ENCODE results near the gene SUPT16H.
A peak's percentile ranks its signal among the peaks of the same experiment; 100 is the strongest.

SUPT16H gene

GRCh38 chr14:21395450-21395849 lies 11.6 kb upstream of the SUPT16H start:
- no peak overlapping the region for H2BK5ac ChIP-seq (ENCODE audit: low read length)
- no CpG with 5 or more reads among the region's 1 CpG for WGBS (ENCODE audit: extremely low coverage, insufficient coverage, low lambda C conversion rate)
- H3K18ac ChIP-seq (ENCODE audit: low read length): no peak overlapping the region
- no peak overlapping the region for H3K4ac ChIP-seq (ENCODE audit: low read depth, low read length)
- H2BK15ac ChIP-seq (replicated peaks; ENCODE audit: low read depth): no peak overlapping the region
- no peak overlapping the region for H3K4me2 ChIP-seq (ENCODE audit: low read length)
- H2AK5ac ChIP-seq (ENCODE audit: low read length): no peak overlapping the region
- H4K8ac ChIP-seq (ENCODE audit: low read depth, low read length): no peak overlapping the region
- H2BK120ac ChIP-seq (ENCODE audit: low read depth, low read length): no peak overlapping the region
- peaks cover 37% of the 10 kb centered on the region for H3K36me3 ChIP-seq (ENCODE audit: control insufficient read depth, insufficient read depth, low read length)
- H3K27me3 ChIP-seq (ENCODE audit: insufficient read depth, low read length, poor library complexity): no peaks in the 10 kb centered on the region
- H3K79me2 ChIP-seq (ENCODE audit: control insufficient read depth, insufficient read depth, low read length): no peaks in the 10 kb centered on the region
- H4K5ac ChIP-seq (ENCODE audit: low read length): no peak overlapping the region
- no peak overlapping the region for H3K27ac ChIP-seq (ENCODE audit: low read depth, low read length)
- H3K23ac ChIP-seq (ENCODE audit: low read length): no peak overlapping the region
- no peak overlapping the region for H3K56ac ChIP-seq (ENCODE audit: low read length)
- no peak overlapping the region for H3K4me3 ChIP-seq (ENCODE audit: low read length)
- no peak for DNase-seq
- no peak overlapping the region for H3K9ac ChIP-seq (ENCODE audit: low read length)
- H3K4me1 ChIP-seq (ENCODE audit: control insufficient read depth, low read depth, low read length): no peaks in the 10 kb centered on the region
- H3K79me1 ChIP-seq (ENCODE audit: low read length): no peaks in the 10 kb centered on the region

- peaks cover 4% of the 10 kb centered on the region for H3K36me3 ChIP-seq (ENCODE audit: control insufficient read depth, insufficient read depth, low read length)
- no peak overlapping the region for H2AK5ac ChIP-seq (ENCODE audit: low read length)
- no peak overlapping the region for H2BK5ac ChIP-seq (ENCODE audit: low read length)
- no peak overlapping the region for H3K4ac ChIP-seq (ENCODE audit: low read depth, low read length)
- no CpG with 5 or more reads among the region's 7 CpGs for WGBS (ENCODE audit: extremely low coverage, insufficient coverage, low lambda C conversion rate)
- no peak overlapping the region for H3K23ac ChIP-seq (ENCODE audit: low read length)
- H3K79me1 ChIP-seq (ENCODE audit: low read length): peaks cover 1% of the 10 kb centered on the region
- H2BK15ac ChIP-seq (replicated peaks; ENCODE audit: low read depth): no peak overlapping the region
- no peak overlapping the region for H4K5ac ChIP-seq (ENCODE audit: low read length)
- H3K18ac ChIP-seq (ENCODE audit: low read length): no peak overlapping the region
- no peak overlapping the region for H2BK120ac ChIP-seq (ENCODE audit: low read depth, low read length)
- H4K8ac ChIP-seq (ENCODE audit: low read depth, low read length): no peak overlapping the region
- H3K4me2 ChIP-seq (ENCODE audit: low read length): no peak overlapping the region
- H3K4me3 ChIP-seq (ENCODE audit: low read length): no peak overlapping the region
- no peaks in the 10 kb centered on the region for H3K27me3 ChIP-seq (ENCODE audit: insufficient read depth, low read length, poor library complexity)
- H3K27ac ChIP-seq (ENCODE audit: low read depth, low read length): no peak overlapping the region
- peaks cover 30% of the 10 kb centered on the region for H3K79me2 ChIP-seq (ENCODE audit: control insufficient read depth, insufficient read depth, low read length)
- no peaks in the 10 kb centered on the region for H3K4me1 ChIP-seq (ENCODE audit: control insufficient read depth, low read depth, low read length)
- no peak overlapping the region for H3K56ac ChIP-seq (ENCODE audit: low read length)
- DNase-seq: no peak
- H3K9ac ChIP-seq (ENCODE audit: low read length): no peak overlapping the region
These were observed 1.5 kb upstream of the SUPT16H start for GRCh38 chr14:21385188-21385904.

DNA sequence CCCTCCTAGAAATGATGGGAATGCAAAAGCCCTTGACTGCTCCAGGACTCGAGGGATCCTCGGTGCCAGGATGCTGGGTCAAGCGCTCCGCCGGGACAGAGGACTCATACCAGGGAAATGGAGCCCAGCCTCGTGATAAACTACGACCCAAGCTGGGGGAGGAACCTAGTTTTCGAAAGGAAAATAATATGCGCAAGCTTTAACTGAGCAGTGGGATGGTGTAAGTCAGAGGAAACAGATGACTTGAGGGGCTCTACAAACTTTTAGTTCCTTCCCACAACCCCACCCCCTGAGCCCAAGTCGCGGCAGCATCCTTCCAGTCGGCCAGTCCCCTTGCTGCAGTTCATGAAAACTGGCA lies 654 bp upstream of the SUPT16H start:
- no peak overlapping the region for H3K18ac ChIP-seq (ENCODE audit: low read length)
- H3K4ac ChIP-seq (ENCODE audit: low read depth, low read length): no peak overlapping the region
- H4K8ac ChIP-seq (ENCODE audit: low read depth, low read length): no peak overlapping the region
- no peak overlapping the region for H3K23ac ChIP-seq (ENCODE audit: low read length)
- no peaks in the 10 kb centered on the region for H3K4me1 ChIP-seq (ENCODE audit: control insufficient read depth, low read depth, low read length)
- no peak overlapping the region for H4K5ac ChIP-seq (ENCODE audit: low read length)
- peaks cover 35% of the 10 kb centered on the region for H3K79me2 ChIP-seq (ENCODE audit: control insufficient read depth, insufficient read depth, low read length)
- H2BK5ac ChIP-seq (ENCODE audit: low read length): no peak overlapping the region
- DNase-seq: no peak
- H3K9ac ChIP-seq (ENCODE audit: low read length): peak overlapping the region; percentile 88
- no peak overlapping the region for H2BK15ac ChIP-seq (replicated peaks; ENCODE audit: low read depth)
- WGBS (ENCODE audit: extremely low coverage, insufficient coverage, low lambda C conversion rate): no CpG with 5 or more reads among the region's 12 CpGs
- H2AK5ac ChIP-seq (ENCODE audit: low read length): no peak overlapping the region
- H2BK120ac ChIP-seq (ENCODE audit: low read depth, low read length): no peak overlapping the region
- H3K79me1 ChIP-seq (ENCODE audit: low read length): peaks cover 1% of the 10 kb centered on the region
- no peaks in the 10 kb centered on the region for H3K27me3 ChIP-seq (ENCODE audit: insufficient read depth, low read length, poor library complexity)
- H3K56ac ChIP-seq (ENCODE audit: low read length): peak overlapping the region; percentile 84
- H3K4me3 ChIP-seq (ENCODE audit: low read length): peak overlapping the region; percentile 52
- peaks cover 4% of the 10 kb centered on the region for H3K36me3 ChIP-seq (ENCODE audit: control insufficient read depth, insufficient read depth, low read length)
- peak overlapping the region; percentile 60 for H3K27ac ChIP-seq (ENCODE audit: low read depth, low read length)
- H3K4me2 ChIP-seq (ENCODE audit: low read length): peak overlapping the region; percentile 80

- H3K23ac ChIP-seq (ENCODE audit: low read length): peak overlapping the region; percentile 10
- peak overlapping the region; percentile 88 for H3K9ac ChIP-seq (ENCODE audit: low read length)
- WGBS (ENCODE audit: extremely low coverage, insufficient coverage, low lambda C conversion rate): no CpG with 5 or more reads among the region's 39 CpGs
- H3K4me2 ChIP-seq (ENCODE audit: low read length): peak overlapping the region; percentile 34
- peak overlapping the region; percentile 58 for H3K4ac ChIP-seq (ENCODE audit: low read depth, low read length)
- peak overlapping the region; percentile 62 for H3K27ac ChIP-seq (ENCODE audit: low read depth, low read length)
- H4K5ac ChIP-seq (ENCODE audit: low read length): no peak overlapping the region
- no peaks in the 10 kb centered on the region for H3K27me3 ChIP-seq (ENCODE audit: insufficient read depth, low read length, poor library complexity)
- H3K79me1 ChIP-seq (ENCODE audit: low read length): peaks cover 1% of the 10 kb centered on the region
- H3K18ac ChIP-seq (ENCODE audit: low read length): peak overlapping the region; percentile 0
- peaks cover 43% of the 10 kb centered on the region for H3K79me2 ChIP-seq (ENCODE audit: control insufficient read depth, insufficient read depth, low read length)
- H4K8ac ChIP-seq (ENCODE audit: low read depth, low read length): peak overlapping the region; percentile 59
- peak; percentile 66 for DNase-seq
- H3K4me1 ChIP-seq (ENCODE audit: control insufficient read depth, low read depth, low read length): no peaks in the 10 kb centered on the region
- no peak overlapping the region for H2BK5ac ChIP-seq (ENCODE audit: low read length)
- H3K4me3 ChIP-seq (ENCODE audit: low read length): peak overlapping the region; percentile 69
- peaks cover 4% of the 10 kb centered on the region for H3K36me3 ChIP-seq (ENCODE audit: control insufficient read depth, insufficient read depth, low read length)
- H2AK5ac ChIP-seq (ENCODE audit: low read length): no peak overlapping the region
- no peak overlapping the region for H2BK15ac ChIP-seq (replicated peaks; ENCODE audit: low read depth)
- H3K56ac ChIP-seq (ENCODE audit: low read length): peak overlapping the region; percentile 95
- H2BK120ac ChIP-seq (ENCODE audit: low read depth, low read length): no peak overlapping the region
These were observed 652 bp downstream of the SUPT16H start for GRCh38 chr14:21382886-21383847.

- H2BK120ac ChIP-seq (ENCODE audit: low read depth, low read length): no peak overlapping the region
- DNase-seq: peak; percentile 27
- H3K27ac ChIP-seq (ENCODE audit: low read depth, low read length): no peak overlapping the region
These were observed 1.7 kb downstream of the SUPT16H start for GRCh38 chr14:21382095-21382494.

More at GRCh38 chr14:21382095-21382494, 1.7 kb downstream of the SUPT16H start:
- Histone ChIP-seq H3K9ac (ENCODE audit: low read length) (no peak overlapping the region), H4K5ac (ENCODE audit: low read length) (no peak overlapping the region), H3K18ac (ENCODE audit: low read length) (no peak overlapping the region), H3K79me2 (ENCODE audit: control insufficient read depth, insufficient read depth, low read length) (peaks cover 50% of the 10 kb centered on the region), H3K79me1 (ENCODE audit: low read length) (peaks cover 1% of the 10 kb centered on the region), H4K8ac (ENCODE audit: low read depth, low read length) (no peak overlapping the region), H3K4me2 (ENCODE audit: low read length) (no peak overlapping the region), H3K4me3 (ENCODE audit: low read length) (no peak overlapping the region), H3K4me1 (ENCODE audit: control insufficient read depth, low read depth, low read length) (no peaks in the 10 kb centered on the region), H3K56ac (ENCODE audit: low read length) (no peak overlapping the region), H3K36me3 (ENCODE audit: control insufficient read depth, insufficient read depth, low read length) (peaks cover 4% of the 10 kb centered on the region), H3K4ac (ENCODE audit: low read depth, low read length) (no peak overlapping the region), H2BK5ac (ENCODE audit: low read length) (no peak overlapping the region), H3K23ac (ENCODE audit: low read length) (no peak overlapping the region), H3K27me3 (ENCODE audit: insufficient read depth, low read length, poor library complexity) (no peaks in the 10 kb centered on the region), H2BK15ac (replicated peaks; ENCODE audit: low read depth) (no peak overlapping the region), H2AK5ac (ENCODE audit: low read length) (no peak overlapping the region)
